Stimulated activated naive CD8-positive, alpha-beta T cell treated with anti-CD3 and anti-CD28 coated beads, Interleukin-15, amount 100 ng/mL, for 72 hours (primary cell): Measurements from ENCODE around the gene PRDM16.

Experiments used
- ATAC-seq: fragments of 150-1000 bp; cut with Tn5 transposase; 2 replicates; pipeline ENCODE4 v1.10.0; 2021; ENCODE audit warnings: mild to moderate bottlenecking, moderate library complexity
- DNase-seq, 2 donors: peaks; one replicate each; pipeline ENCODE4 v3.0.0; 2021 to 2022
- H3K27ac Mint-ChIP-seq, 2 donors: one replicate each; pipeline ENCODE4 v1.8.0; 2022; ENCODE audit warnings: mild to moderate bottlenecking in 2 of 2, mixed read lengths in 2 of 2, moderate library complexity in 2 of 2
- H3K27me3 Mint-ChIP-seq: one replicate; pipeline ENCODE4 v1.8.0; 2022; ENCODE audit warnings: mixed read lengths
- H3K4me1 Mint-ChIP-seq: one replicate; pipeline ENCODE4 v1.8.0; 2022; ENCODE audit warnings: mild to moderate bottlenecking, mixed read lengths
- H3K4me3 Mint-ChIP-seq, 2 donors: one replicate each; pipeline ENCODE4 v1.8.0; 2022; ENCODE audit warnings: mild to moderate bottlenecking in 2 of 2, mixed read lengths in 2 of 2, moderate library complexity in 1 of 2
- H3K9me3 Mint-ChIP-seq, 2 donors: one replicate each; pipeline ENCODE4 v1.8.0; 2022; ENCODE audit warnings: mixed read lengths in 2 of 2

Gene PRDM16

GRCh38 chr1:3060601-3061551 is 8.1 kb upstream of the PRDM16 start:
- no peak for ATAC-seq
- H3K27ac Mint-ChIP-seq, result peak overlapping the region in 1 of 2 donors; percentile 26
- DNase-seq, result no peak
- H3K4me3 Mint-ChIP-seq, result no peak overlapping the region
- H3K9me3 Mint-ChIP-seq, result no peaks in the 10 kb centered on the region
- peaks cover 7% of the 10 kb centered on the region for H3K4me1 Mint-ChIP-seq
- H3K27me3 Mint-ChIP-seq, result peaks cover 20% of the 10 kb centered on the region

GRCh38 chr1:3061566-3061965 is 7.4 kb upstream of the PRDM16 start:
- H3K27ac Mint-ChIP-seq, result no peak overlapping the region
- no peak overlapping the region for H3K4me3 Mint-ChIP-seq
- H3K27me3 Mint-ChIP-seq, result peaks cover 27% of the 10 kb centered on the region
- ATAC-seq, result no peak
- H3K9me3 Mint-ChIP-seq, result no peaks in the 10 kb centered on the region
- no peak for DNase-seq
- H3K4me1 Mint-ChIP-seq, result peaks cover 7% of the 10 kb centered on the region

DNA sequence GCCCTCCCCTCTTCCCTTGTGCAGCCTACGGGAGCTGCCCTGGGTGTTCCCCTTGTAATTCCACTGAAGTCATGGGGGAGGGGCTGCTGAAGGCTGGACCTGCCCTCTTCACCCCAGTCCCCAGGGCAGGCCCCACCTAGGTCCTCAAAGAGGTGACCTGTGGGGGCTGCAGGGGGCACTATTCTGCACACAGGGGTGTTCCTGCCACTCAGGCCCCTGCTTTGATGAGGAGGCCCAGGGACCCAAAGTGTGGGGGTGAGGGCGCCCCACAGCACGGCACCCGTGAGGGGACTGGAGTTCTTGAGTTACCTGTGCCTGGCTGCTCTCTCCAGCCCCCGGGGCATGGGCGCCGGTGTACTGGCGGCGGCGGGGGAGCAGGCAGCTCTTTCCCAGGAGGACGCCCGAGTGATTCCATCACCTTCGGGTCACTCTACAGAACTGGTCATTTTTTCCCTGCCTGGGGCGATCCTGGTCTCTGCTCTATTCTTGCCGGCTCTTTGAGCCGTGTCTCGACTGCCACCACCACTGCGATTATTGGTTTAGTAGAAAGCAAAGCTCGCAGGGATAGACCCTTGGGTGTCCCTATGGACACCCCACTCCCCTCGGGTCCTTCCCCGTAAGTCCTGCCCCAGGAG is 6.9 kb upstream of the PRDM16 start:
- no peak overlapping the region for H3K27ac Mint-ChIP-seq
- no peak for ATAC-seq
- H3K4me3 Mint-ChIP-seq, result no peak overlapping the region
- H3K27me3 Mint-ChIP-seq, result peaks cover 31% of the 10 kb centered on the region
- DNase-seq, result no peak
- H3K4me1 Mint-ChIP-seq, result peaks cover 7% of the 10 kb centered on the region
- no peaks in the 10 kb centered on the region for H3K9me3 Mint-ChIP-seq

DNA sequence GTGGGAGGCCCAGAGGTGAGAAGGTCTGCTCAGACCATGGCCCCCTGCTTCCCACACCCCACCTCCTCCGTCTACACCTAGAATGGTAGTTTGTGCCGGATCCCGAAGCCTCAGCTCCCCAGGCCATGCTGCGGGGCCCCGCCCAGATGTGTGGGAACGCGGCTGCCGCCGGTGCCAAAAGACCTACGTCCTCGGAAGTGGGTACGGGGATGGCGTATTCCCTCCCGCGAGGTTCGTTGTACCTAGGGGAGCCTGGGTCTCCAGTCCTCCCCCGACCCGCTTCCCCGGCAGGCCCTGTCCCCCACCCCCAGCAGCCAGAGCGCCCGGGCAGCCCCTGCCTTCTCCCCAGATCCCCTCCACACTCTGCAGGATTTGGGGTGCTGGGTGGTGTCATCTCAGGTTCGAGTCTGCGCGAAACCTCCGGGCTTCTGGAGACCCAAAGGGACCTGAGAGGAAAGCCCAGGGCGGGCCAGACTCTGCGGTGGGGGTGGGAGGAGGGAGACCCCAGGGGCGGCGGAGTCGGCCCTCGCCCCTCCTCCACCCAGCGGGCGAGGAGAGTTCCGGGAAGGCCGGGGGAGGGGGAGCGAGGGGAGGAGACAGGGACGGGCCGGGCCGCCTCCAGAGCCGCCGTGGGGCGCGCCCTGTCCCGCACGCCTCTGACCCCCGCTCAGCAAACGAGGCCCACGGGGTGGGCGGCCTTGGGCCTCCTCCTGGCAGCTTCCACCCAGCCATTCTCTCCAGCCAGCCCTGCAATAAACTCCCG is 6.2 kb upstream of the PRDM16 start:
- Mint-ChIP-seq H3K4me3 (no peak overlapping the region), H3K27me3 (peaks cover 38% of the 10 kb centered on the region), H3K9me3 (no peaks in the 10 kb centered on the region), H3K4me1 (peaks cover 7% of the 10 kb centered on the region), H3K27ac (no peak overlapping the region)
- peak; percentile 14 for ATAC-seq
- DNase-seq, result no peak

DNA sequence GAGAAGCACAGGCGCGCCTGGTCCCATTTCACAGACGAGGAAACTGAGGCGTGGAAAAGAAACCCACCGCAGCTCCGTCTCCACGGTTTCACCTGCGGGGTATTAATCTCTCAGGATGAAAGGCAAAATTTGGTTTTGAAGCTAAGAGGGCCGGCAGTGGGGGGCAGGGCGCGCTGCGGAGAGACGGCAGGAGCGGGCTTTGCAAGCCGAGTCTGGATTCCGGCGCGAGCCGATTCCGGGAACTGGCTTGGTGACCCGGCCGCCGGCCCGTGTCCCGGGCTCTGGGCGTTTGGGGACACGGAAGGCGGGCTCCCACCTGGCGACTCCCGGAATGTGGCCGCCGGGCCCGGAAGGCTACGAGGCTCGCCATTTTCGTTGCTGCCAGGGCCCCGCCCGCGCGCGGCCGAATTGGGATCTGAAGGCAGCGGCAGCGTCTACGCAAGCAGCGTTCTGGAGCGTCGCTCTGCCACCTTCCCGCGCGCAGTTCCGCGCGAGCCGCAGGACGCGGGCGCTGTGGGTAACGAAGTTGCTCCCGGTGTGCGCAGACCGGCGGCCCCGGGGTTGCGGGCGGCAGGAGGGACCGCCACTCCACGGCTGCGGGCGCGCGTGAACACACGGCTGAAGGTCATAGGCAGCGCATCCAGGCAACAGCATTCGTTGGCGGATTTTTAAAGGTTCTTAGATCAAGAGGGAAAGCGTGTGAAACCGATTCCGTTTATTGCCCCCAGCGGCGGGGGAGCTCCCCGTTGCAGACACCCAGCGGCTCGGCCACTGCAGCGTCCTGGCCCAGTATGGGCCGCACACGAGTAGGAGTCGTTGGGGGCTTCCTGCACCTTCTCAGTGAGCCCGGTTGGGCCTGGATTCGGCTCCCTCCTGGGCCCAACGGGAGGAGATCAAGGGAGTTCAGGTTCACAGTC is 5.4 kb upstream of the PRDM16 start:
- Mint-ChIP-seq H3K27ac (no peak overlapping the region), H3K4me3 (no peak overlapping the region), H3K27me3 (peaks cover 46% of the 10 kb centered on the region), H3K9me3 (no peaks in the 10 kb centered on the region), H3K4me1 (peaks cover 9% of the 10 kb centered on the region)
- no peak for DNase-seq
- ATAC-seq, result no peak

DNA sequence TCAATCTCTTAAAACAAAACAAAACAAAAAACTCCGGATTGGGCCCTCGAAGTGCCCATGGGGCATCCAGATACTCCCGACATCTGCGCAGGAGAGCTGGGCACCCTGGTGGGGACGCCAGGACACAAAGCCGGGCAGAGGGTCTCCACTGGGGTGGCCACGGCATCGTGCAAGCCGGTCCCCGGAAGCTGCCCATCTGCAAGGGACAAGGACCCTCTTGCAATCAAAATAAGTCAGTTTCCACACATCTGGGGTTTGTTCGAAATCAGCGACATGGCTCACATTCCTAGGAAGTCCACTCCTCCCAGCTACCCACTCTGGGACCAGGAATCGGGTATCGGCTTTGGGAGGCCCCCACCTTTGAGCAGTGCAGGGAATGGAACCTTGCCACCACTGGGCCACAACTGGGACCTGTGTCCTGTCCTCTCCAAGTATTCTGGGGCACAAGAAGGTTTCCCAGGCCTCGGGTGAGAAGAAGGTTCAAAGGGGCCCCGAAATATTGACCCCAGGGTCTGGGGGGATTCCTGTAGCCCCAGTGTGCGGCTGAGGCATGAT is 4.6 kb upstream of the PRDM16 start:
- Mint-ChIP-seq H3K27ac (no peak overlapping the region), H3K4me3 (no peak overlapping the region), H3K9me3 (no peaks in the 10 kb centered on the region), H3K4me1 (peaks cover 14% of the 10 kb centered on the region), H3K27me3 (peaks cover 53% of the 10 kb centered on the region)
- ATAC-seq, result no peak
- DNase-seq, result no peak

DNA sequence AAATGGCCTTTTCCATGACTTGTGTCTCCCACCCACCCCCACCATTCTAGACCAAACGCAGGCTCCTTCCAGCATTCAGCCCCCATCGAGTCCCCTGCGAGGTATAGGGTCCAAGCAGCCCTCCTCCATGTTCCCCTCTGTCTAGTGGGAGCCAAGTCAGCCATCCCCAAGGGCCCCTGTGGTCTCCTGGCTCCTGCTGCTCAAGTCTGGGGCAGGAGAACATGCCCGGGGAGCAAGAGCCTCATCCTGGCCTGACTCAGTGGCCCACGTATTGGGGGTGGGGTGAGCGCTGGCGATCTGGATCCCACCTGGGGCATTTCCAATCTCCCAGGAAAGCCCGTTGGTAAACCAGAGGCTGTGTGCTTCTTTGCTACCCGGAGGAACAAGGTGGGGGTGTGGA is 4.1 kb upstream of the PRDM16 start:
- peaks cover 14% of the 10 kb centered on the region for H3K4me1 Mint-ChIP-seq
- no peaks in the 10 kb centered on the region for H3K9me3 Mint-ChIP-seq
- H3K4me3 Mint-ChIP-seq, result no peak overlapping the region
- ATAC-seq, result no peak
- H3K27me3 Mint-ChIP-seq, result peaks cover 53% of the 10 kb centered on the region
- DNase-seq, result no peak
- no peak overlapping the region for H3K27ac Mint-ChIP-seq

DNA sequence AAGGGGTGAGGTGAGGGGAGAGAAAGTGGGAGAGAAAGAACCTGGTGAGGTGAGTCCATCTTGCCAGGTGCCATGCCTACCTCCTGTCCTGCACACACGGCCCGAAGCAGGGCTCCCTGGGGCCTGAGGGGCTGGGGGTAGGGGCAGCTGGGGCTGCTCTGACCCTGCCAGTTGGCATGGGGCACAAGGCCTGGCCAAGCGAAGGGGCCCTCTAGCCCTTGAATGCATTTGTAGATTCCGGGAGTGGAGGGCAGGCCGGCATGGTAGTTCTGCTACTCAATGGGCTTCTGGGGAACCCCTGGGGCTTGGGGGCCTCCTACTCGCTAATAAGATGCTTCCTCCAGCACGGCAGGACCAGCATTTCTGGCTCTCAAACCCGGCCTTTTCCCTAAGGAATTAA is 3.6 kb upstream of the PRDM16 start:
- Mint-ChIP-seq H3K4me1 (peaks cover 14% of the 10 kb centered on the region), H3K27me3 (peaks cover 53% of the 10 kb centered on the region), H3K9me3 (no peaks in the 10 kb centered on the region), H3K27ac (no peak overlapping the region), H3K4me3 (no peak overlapping the region)
- DNase-seq (no peak), ATAC-seq (no peak)

GRCh38 chr1:3065797-3066196 is 3.2 kb upstream of the PRDM16 start:
- DNase-seq (no peak), ATAC-seq (no peak)
- H3K9me3 Mint-ChIP-seq, result no peaks in the 10 kb centered on the region
- no peak overlapping the region for H3K27ac Mint-ChIP-seq
- no peak overlapping the region for H3K4me3 Mint-ChIP-seq
- H3K27me3 Mint-ChIP-seq, result peaks cover 54% of the 10 kb centered on the region
- peaks cover 12% of the 10 kb centered on the region for H3K4me1 Mint-ChIP-seq

DNA sequence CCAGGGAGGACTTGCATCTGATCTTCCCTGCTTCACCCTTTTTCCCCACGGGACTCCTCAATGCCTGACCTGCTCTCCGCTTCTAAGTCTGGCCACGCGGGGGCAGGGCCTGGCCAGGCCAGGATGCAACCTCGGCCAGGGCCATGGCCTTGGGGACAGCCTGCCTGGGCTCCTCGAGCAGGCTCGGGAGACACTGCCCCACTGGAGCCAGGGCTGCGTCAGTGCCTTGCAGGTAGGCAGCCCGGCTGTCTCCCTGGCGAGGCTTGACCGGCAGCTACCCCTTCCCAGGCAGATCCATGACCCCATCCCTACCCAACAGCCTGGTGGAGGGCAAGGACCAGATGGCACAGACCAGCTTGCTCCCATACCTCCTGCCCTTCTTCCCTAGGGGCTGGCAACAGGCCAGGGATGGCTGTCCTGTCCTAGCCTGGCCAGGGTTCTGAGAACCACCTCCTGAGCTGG is 2.7 kb upstream of the PRDM16 start:
- Mint-ChIP-seq H3K9me3 (no peaks in the 10 kb centered on the region), H3K4me1 (peaks cover 7% of the 10 kb centered on the region), H3K4me3 (no peak overlapping the region), H3K27ac (no peak overlapping the region), H3K27me3 (peaks cover 54% of the 10 kb centered on the region)
- ATAC-seq, result no peak
- no peak for DNase-seq

- Mint-ChIP-seq H3K4me3 (no peak overlapping the region), H3K27me3 (peaks cover 58% of the 10 kb centered on the region), H3K4me1 (peaks cover 7% of the 10 kb centered on the region), H3K9me3 (no peaks in the 10 kb centered on the region), H3K27ac (no peak overlapping the region)
- ATAC-seq (no peak), DNase-seq (no peak)
These were observed 2.2 kb upstream of the PRDM16 start for GRCh38 chr1:3066826-3067225.

GRCh38 chr1:3067301-3067670 is 1.7 kb upstream of the PRDM16 start:
- DNase-seq (no peak), ATAC-seq (no peak)
- Mint-ChIP-seq H3K4me1 (peaks cover 7% of the 10 kb centered on the region), H3K4me3 (peak overlapping the region in 1 of 2 donors; percentile 49), H3K9me3 (no peaks in the 10 kb centered on the region), H3K27me3 (peaks cover 63% of the 10 kb centered on the region), H3K27ac (no peak overlapping the region)

DNA sequence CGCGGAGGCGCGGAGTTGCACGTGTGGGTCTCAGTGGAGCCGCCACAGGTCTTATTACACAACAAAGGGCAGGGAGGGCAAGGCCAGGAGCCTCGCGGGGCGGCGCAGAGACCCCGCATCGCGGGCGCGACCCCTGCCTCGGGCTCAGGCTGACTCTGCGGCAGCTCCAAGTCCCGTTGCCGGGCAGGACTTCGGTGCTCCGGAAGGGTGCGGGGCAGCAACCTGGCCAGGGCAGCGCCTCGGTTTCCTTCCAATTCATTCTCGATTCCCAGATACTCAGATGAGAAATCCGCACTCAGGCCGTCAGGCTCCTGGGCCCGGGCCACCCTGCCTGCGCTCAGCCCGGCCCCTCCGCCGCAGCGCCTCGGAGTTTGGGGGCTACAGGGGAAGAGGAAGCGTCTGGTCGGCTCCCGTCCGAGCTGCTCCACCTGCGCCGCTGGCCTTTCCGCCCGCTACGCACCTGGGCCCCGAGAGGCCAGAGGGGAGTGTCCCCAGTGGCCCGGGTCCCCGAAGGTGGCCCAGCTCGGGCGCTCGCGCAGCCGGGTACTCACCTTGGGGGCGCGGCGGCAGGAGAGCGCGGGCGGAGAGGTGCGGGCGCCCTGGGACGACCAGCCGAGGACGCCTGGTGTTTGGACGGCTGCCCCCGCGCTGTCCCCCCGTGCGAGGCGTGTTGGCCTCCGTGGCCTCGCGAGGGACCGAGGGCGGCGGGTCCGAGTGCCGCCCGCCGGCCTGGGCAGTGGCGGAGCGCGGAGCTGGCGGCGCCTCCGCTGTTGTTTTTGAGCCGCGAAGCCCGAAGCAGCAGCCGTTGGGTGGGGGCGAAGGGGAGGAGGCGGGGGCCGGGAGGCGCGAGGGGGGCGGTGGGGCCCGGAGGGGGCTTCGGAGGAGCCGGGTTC is 1.1 kb upstream of the PRDM16 start:
- H3K4me1 Mint-ChIP-seq, result peaks cover 7% of the 10 kb centered on the region
- DNase-seq, result no peak
- H3K9me3 Mint-ChIP-seq, result no peaks in the 10 kb centered on the region
- peak overlapping the region in 1 of 2 donors; percentile 71 for H3K4me3 Mint-ChIP-seq
- H3K27ac Mint-ChIP-seq, result no peak overlapping the region
- H3K27me3 Mint-ChIP-seq, result peaks cover 69% of the 10 kb centered on the region
- no peak for ATAC-seq
